ENCODE data around the gene STK38.

- TF ChIP-seq, protein P1, sequence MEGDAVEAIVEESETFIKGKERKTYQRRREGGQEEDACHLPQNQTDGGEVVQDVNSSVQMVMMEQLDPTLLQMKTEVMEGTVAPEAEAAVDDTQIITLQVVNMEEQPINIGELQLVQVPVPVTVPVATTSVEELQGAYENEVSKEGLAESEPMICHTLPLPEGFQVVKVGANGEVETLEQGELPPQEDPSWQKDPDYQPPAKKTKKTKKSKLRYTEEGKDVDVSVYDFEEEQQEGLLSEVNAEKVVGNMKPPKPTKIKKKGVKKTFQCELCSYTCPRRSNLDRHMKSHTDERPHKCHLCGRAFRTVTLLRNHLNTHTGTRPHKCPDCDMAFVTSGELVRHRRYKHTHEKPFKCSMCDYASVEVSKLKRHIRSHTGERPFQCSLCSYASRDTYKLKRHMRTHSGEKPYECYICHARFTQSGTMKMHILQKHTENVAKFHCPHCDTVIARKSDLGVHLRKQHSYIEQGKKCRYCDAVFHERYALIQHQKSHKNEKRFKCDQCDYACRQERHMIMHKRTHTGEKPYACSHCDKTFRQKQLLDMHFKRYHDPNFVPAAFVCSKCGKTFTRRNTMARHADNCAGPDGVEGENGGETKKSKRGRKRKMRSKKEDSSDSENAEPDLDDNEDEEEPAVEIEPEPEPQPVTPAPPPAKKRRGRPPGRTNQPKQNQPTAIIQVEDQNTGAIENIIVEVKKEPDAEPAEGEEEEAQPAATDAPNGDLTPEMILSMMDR (conservative IDR thresholded peaks at IDR 0.05), result no peak
- TF ChIP-seq EZH2 (IDR thresholded peaks at IDR 0.05; ENCODE audit: low read depth), result no peak
Measured at GRCh38 chr6:36478051-36478526, 69.2 kb downstream of the STK38 start.
